HL-60 (cell line): Measurements from ENCODE around the gene TIFAB.

Experiments
- DNase-seq, 2 experiments: peaks; one replicate each; pipeline ENCODE4 v3.0.0-alpha.2; 2010 to 2020; ENCODE audit warnings: low read depth in 1 of 2, low spot score in 1 of 2
- H3K27ac ChIP-seq: fragments of 250-450 bp; sonication (Bioruptor Pico); replicated peaks from 2 replicates; pipeline ENCODE4 v1.5.1; 2020; ENCODE audit warnings: mild to moderate bottlenecking, moderate library complexity
- H3K27me3 ChIP-seq: fragments of 250-450 bp; sonication (Bioruptor Pico); 2 replicates; pipeline ENCODE4 v1.5.1; 2021; ENCODE audit warnings: mild to moderate bottlenecking, moderate library complexity; ENCODE audit not compliant: insufficient read depth, poor library complexity, severe bottlenecking
- H3K4me3 ChIP-seq: replicated peaks from 2 replicates; pipeline ENCODE4 v1.5.1; 2011; ENCODE audit warnings: mild to moderate bottlenecking, control low read depth, low read length; ENCODE audit not compliant: insufficient read depth
- GABPA ChIP-seq: IDR thresholded peaks from 2 replicates; pipeline ENCODE4 v1.6.1; 2012; ENCODE audit warnings: low read depth
- POLR2AphosphoS5 ChIP-seq: IDR thresholded peaks from 2 replicates; pipeline ENCODE4 v1.6.1; 2012; ENCODE audit warnings: low read depth
- SPI1 ChIP-seq: IDR thresholded peaks from 2 replicates; pipeline ENCODE4 v1.6.1; 2012; ENCODE audit warnings: low read depth, mild to moderate bottlenecking, borderline replicate concordance
- TF ChIP-seq, protein P1 (sequence below): IDR thresholded peaks from 2 replicates; pipeline ENCODE4 v1.6.1; 2012; ENCODE audit warnings: low read depth; ENCODE audit not compliant: insufficient replicate concordance
- TF ChIP-seq, protein P2 (sequence below): IDR thresholded peaks from one replicate; pipeline ENCODE4 v1.5.1; 2011; ENCODE audit warnings: low read length, control low read depth, inconsistent platforms; ENCODE audit not compliant: insufficient read depth

TIFAB gene

DNA sequence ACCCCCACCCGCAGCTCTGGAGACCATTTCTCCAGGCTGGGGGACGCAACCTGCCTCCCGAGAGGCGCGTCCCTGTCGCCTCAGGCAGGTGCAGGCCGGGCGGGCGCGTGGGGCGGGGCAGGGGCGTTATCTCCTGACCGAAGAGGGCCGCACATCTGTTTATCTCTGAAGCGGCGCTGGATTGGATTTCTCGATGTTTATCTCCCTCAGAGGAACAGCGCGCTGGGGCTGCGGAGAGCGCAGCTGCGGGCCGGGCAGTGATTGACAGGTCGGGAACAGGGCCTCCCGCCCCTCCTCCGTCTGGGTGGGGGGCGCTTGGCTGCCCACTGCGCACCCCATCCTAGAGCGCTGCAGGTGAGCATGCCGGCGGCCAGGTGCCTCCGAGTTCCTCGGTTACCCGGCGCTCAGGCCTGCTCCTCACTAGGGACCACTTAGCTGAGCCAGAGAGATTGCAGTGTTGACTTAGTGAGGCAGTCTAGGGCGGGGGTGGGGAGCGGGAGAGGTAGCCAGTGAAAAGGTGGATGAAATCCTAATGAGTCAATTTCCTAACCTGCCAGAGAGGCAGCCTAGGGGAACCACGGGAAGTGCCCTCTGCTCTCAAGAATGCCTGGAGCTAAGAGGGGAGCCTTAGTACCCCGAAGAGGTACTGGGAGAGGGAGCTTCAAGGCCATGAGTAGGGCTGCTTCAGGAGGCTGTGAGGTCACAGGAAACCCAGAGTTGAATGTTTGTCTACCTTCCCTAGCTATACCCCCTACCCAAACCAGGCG, 39.6 kb upstream of the TIFAB start:
- H3K27me3 ChIP-seq = no peaks in the 10 kb centered on the region
- DNase-seq = peak in 1 of 2 experiments; percentile 13
- H3K4me3 ChIP-seq = no peak overlapping the region
- H3K27ac ChIP-seq = no peak overlapping the region
- TF ChIP-seq, protein P1, sequence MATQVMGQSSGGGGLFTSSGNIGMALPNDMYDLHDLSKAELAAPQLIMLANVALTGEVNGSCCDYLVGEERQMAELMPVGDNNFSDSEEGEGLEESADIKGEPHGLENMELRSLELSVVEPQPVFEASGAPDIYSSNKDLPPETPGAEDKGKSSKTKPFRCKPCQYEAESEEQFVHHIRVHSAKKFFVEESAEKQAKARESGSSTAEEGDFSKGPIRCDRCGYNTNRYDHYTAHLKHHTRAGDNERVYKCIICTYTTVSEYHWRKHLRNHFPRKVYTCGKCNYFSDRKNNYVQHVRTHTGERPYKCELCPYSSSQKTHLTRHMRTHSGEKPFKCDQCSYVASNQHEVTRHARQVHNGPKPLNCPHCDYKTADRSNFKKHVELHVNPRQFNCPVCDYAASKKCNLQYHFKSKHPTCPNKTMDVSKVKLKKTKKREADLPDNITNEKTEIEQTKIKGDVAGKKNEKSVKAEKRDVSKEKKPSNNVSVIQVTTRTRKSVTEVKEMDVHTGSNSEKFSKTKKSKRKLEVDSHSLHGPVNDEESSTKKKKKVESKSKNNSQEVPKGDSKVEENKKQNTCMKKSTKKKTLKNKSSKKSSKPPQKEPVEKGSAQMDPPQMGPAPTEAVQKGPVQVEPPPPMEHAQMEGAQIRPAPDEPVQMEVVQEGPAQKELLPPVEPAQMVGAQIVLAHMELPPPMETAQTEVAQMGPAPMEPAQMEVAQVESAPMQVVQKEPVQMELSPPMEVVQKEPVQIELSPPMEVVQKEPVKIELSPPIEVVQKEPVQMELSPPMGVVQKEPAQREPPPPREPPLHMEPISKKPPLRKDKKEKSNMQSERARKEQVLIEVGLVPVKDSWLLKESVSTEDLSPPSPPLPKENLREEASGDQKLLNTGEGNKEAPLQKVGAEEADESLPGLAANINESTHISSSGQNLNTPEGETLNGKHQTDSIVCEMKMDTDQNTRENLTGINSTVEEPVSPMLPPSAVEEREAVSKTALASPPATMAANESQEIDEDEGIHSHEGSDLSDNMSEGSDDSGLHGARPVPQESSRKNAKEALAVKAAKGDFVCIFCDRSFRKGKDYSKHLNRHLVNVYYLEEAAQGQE = no peak

DNA sequence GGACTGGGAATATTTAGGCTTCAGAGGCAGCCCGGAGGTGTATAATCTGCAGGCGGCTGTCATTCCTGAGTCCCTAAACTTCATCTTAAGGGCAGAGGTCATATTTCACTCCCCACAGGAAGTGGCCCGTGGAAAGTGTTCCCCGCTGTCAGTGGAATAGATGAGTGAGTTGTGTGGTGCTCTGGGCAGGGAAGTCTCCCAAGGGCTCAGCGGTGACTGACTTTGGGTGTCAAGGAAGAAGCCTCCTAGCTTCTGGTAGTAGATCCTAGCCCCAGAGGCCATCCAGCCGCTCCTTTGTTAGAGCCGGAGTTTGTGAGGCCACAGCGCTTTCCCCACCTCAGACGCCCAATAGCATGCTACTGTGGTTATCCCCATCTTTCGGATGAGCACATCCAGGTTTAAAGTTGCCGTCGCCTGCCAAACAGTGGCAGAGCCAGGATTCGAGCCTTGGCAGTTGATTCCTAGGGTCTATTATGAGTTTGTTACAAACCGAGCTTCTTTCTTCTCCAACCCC, 38.9 kb upstream of the TIFAB start:
- Histone ChIP-seq H3K27ac (no peak overlapping the region), H3K27me3 (no peaks in the 10 kb centered on the region), H3K4me3 (no peak overlapping the region)
- DNase-seq = no peak
- TF ChIP-seq SPI1 (no peak), GABPA (no peak)
- TF ChIP-seq, protein P1 = no peak

DNA sequence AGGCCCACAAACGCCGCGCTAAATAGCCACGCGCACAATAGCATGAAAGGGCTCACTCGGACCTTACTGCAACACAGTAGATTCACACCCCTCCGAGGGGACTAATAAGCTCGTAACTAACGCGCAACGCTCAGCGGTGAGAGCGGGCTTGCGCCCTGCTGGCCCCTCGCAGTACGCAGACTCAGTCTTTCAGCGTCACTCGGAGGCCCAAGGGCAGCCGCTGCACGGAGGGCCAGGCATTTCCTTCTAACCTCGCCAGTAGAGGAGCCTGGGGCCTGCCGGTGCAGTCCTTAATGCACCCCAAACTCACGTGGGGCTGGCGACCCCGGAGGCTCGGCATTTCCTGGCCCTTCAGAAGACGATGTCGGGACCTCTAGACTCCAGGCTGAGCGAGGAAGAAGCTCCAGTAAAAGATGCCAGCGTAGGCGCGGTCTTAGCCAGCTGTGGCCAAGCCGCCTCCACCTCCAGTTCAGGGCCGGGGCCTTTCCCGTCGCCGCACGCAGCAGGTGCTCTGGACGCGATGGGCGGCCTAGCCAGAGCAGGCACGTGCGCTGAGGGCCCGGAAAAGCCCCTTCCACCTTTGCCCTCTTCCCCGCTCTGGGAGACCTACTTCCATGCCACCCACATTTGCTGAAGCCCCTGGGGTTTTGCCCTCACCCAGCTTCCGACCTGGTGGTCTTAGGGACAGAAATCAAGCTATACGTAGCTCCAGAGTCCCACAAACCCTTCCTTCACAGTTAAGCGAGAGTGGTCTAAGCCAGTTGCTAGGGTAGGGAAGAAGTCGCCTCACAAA, 38.3 kb upstream of the TIFAB start:
- Histone ChIP-seq H3K27me3 (no peaks in the 10 kb centered on the region), H3K4me3 (no peak overlapping the region), H3K27ac (no peak overlapping the region)
- TF ChIP-seq, protein P1 = no peak
- TF ChIP-seq GABPA = no peak
- TF ChIP-seq, protein P2, sequence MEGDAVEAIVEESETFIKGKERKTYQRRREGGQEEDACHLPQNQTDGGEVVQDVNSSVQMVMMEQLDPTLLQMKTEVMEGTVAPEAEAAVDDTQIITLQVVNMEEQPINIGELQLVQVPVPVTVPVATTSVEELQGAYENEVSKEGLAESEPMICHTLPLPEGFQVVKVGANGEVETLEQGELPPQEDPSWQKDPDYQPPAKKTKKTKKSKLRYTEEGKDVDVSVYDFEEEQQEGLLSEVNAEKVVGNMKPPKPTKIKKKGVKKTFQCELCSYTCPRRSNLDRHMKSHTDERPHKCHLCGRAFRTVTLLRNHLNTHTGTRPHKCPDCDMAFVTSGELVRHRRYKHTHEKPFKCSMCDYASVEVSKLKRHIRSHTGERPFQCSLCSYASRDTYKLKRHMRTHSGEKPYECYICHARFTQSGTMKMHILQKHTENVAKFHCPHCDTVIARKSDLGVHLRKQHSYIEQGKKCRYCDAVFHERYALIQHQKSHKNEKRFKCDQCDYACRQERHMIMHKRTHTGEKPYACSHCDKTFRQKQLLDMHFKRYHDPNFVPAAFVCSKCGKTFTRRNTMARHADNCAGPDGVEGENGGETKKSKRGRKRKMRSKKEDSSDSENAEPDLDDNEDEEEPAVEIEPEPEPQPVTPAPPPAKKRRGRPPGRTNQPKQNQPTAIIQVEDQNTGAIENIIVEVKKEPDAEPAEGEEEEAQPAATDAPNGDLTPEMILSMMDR = no peak
- TF ChIP-seq SPI1 = no peak
- no peak for TF ChIP-seq POLR2AphosphoS5
- DNase-seq = no peak
